Upper lobe of left lung (tissue), 4 donors: ENCODE results near the gene SMCHD1.

Experiments used
- POLR2AphosphoS5 ChIP-seq, 2 donors: sonication (generic); formaldehyde crosslinking; IDR thresholded peaks; one replicate each; pipeline ENCODE4 v1.5.1; 2017; ENCODE audit warnings: antibody characterized with exemption in 2 of 2
- TF ChIP-seq, protein P1 (sequence below), 6 experiments: fragments of 450-650 bp in 4 of 6; fragments of 200-600 bp in 2 of 6; sonication (generic) in 2 of 6; IDR thresholded peaks; one replicate each; pipeline ENCODE4 v1.5.1; 2016 to 2019; ENCODE audit warnings: antibody characterized with exemption in 6 of 6

DNA sequence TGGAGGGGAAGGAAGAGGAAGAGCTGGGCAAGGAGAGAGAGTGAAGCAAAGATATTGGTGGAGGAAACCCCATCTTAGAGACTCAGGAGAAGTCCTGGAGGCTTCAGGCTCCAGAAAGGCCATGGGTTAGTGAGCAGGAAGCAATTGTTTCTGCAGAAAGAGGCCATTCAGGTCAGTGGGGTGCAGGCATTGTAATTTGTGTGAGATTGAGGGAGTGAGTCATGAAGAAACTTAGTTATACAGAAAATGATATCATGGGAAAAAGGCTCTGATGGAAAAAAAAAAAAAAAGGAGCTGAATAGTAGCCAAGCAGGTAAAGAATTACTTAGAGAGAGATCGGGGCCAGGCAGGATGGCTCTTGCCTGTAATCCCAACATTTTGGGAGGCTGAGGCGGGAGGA lies 195.3 kb downstream of the SMCHD1 start:
- TF ChIP-seq POLR2AphosphoS5 (IDR thresholded peaks at IDR 0.05) = no peak
- TF ChIP-seq, protein P1, sequence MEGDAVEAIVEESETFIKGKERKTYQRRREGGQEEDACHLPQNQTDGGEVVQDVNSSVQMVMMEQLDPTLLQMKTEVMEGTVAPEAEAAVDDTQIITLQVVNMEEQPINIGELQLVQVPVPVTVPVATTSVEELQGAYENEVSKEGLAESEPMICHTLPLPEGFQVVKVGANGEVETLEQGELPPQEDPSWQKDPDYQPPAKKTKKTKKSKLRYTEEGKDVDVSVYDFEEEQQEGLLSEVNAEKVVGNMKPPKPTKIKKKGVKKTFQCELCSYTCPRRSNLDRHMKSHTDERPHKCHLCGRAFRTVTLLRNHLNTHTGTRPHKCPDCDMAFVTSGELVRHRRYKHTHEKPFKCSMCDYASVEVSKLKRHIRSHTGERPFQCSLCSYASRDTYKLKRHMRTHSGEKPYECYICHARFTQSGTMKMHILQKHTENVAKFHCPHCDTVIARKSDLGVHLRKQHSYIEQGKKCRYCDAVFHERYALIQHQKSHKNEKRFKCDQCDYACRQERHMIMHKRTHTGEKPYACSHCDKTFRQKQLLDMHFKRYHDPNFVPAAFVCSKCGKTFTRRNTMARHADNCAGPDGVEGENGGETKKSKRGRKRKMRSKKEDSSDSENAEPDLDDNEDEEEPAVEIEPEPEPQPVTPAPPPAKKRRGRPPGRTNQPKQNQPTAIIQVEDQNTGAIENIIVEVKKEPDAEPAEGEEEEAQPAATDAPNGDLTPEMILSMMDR (IDR thresholded peaks at IDR 0.05) = no peak
